HFF-Myc (cell line): Measurements from ENCODE around the gene SYT8.

Source experiments
- DNase-seq: peaks from one replicate; pipeline ENCODE4 v3.0.0-alpha.2; 2011; ENCODE audit warnings: low read depth; ENCODE audit errors: extremely low read depth
- H3K4me3 ChIP-seq: replicated peaks from 2 replicates; pipeline ENCODE4 v1.5.1; 2011; ENCODE audit warnings: low read depth, mild to moderate bottlenecking, control low read depth, low read length
- TF ChIP-seq, protein P1 (sequence below): IDR thresholded peaks from 2 replicates; pipeline ENCODE4 v1.5.1; 2012; ENCODE audit warnings: mild to moderate bottlenecking, low read depth, low read length, control low read depth; ENCODE audit errors: missing control alignments

Gene SYT8

DNA sequence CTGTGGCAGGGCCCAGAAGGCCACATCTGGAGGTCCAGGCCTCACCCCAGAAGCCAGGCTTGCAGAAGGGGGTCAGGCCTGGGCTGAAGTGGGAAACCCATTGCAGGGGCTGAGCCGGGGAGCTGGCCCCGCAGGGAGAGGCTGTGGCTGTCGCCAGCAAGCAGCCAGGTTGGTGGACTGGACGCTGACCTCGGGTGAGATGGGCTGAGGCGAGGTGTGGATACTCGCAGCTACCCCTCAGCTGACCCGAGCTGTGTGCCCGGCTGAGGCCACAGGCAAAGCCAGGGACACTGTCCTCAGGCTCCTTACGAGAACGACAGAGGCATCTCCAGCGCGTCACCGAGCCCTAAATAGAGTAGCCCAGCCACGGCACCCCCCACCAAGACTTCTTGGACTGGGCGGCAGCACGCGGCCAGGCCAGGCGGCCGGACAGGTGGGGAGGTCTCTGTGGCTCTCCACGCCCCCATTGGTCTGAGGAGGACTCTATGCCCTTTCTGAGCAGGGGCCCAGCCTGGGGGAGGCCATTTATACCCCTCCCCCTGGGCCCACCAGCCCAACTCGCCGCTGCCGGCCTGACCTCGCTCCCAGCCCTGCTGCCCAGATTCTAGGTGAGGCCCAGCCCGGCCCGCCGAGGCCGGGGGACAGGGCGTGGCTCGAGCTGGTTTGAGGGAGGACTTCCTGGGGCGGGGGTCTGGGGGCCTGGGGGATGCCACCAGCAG, 3.8 kb downstream of the SYT8 start, which contains the start of gene TNNI2:
Gene TNNI2, plus strand, starts transcription at position 556 of the 719 bp plus-strand sequence. CDS start 716 bp downstream, outside the sequence.
- no peak within 1 kb of the TSS for H3K4me3 ChIP-seq
- DNase-seq = no peak
- TF ChIP-seq, protein P1, sequence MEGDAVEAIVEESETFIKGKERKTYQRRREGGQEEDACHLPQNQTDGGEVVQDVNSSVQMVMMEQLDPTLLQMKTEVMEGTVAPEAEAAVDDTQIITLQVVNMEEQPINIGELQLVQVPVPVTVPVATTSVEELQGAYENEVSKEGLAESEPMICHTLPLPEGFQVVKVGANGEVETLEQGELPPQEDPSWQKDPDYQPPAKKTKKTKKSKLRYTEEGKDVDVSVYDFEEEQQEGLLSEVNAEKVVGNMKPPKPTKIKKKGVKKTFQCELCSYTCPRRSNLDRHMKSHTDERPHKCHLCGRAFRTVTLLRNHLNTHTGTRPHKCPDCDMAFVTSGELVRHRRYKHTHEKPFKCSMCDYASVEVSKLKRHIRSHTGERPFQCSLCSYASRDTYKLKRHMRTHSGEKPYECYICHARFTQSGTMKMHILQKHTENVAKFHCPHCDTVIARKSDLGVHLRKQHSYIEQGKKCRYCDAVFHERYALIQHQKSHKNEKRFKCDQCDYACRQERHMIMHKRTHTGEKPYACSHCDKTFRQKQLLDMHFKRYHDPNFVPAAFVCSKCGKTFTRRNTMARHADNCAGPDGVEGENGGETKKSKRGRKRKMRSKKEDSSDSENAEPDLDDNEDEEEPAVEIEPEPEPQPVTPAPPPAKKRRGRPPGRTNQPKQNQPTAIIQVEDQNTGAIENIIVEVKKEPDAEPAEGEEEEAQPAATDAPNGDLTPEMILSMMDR = no peak

DNA sequence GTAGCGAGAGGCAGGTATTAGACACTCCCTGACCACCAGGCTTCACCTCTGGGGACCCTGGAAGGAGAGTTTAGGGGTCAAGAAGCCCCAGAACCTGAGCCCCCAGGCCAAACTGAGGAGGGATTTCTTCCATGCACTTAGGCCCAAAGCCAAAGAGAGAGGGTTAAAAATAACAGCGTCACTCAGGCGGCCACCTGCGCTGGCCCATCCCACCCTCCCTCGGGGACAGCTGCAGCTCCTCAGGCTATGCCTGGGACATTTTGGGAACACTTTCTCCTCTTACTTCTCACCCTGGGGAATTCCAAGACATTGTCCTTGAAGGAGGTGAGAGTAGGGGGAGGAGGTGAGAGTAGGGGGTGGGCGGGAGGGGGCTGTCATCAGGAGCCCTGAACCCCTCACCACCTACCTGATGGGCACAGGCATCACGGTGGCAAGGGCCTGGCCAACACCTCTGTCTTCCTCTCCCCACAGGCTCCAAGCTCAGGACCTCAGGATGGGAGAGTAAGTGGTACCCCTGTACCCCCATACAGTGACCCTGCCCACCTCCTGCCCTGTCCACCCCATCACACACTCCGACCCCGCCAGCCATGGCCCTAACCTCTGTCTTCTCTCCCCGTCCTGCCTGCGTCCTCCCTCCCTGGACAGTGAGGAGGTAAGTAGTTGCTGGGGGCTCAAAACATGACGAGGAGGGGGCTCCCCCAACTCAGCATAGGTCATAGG, 4.6 kb downstream of the SYT8 start:
- DNase-seq = no peak
- no peak overlapping the region for H3K4me3 ChIP-seq
- TF ChIP-seq, protein P1 = no peak

DNA sequence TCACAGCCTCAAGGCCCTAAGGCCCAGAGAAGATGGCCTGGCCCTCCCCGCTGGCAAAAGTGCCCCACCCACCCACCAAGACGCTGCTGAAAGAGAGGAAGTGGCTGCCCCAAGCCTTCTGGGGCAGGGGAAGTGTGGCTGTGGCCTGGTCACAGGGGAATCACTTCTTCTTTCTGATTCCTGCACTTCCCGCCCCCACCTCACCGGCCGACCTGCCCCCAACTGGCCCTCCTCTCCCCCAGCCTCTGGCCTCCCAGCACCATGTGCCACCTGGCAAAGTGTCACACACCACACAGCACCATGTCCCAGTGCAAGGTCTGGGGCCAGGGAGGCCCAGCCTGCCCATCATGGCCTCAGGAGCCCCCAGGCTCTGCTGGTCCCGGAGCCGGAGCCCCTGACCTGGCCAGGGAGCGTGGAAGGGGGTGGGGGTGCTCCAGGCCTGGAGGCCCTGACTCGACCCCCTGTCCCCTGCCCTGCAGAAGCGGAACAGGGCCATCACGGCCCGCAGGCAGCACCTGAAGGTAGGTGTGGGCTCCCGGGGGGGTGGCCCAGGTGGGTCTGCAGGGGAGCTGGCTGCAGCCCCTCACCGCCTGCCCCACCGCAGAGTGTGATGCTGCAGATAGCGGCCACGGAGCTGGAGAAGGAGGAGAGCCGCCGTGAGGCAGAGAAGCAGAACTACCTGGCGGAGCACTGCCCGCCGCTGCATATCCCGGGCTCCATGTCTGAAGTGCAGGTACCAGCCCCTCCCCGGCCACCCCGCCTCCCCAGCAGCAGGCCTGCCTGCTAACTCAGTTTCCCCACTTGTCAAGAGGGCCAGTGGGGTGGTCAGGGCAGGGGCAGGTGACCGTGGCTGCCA, 5.4 kb downstream of the SYT8 start:
- H3K4me3 ChIP-seq = no peak overlapping the region
- no peak for DNase-seq
- TF ChIP-seq, protein P1 = no peak

DNA sequence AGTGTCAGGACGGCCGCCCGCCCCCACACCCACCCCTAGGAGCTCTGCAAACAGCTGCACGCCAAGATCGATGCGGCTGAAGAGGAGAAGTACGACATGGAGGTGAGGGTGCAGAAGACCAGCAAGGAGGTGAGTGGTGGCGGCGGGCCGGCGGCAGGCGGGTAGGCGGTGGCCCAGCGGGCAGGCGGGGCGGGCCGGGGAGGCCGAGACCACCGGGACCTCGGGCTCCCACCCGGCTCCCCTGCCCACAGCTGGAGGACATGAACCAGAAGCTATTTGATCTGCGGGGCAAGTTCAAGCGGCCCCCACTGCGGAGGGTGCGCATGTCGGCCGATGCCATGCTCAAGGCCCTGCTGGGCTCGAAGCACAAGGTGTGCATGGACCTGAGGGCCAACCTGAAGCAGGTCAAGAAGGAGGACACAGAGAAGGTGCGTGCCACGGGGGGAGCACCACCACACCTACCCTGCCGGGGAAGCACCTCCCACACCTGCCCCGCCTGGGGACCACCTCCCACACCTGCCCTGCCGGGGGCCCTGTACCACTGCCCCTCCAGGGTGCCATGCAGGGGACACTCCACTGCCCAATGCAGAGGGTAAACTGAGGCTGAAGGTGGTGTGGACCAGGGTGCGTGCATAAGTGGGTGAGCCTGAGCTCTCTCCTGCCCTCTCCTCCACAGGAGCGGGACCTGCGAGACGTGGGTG, 6.1 kb downstream of the SYT8 start:
- TF ChIP-seq, protein P1 = no peak
- no peak overlapping the region for H3K4me3 ChIP-seq
- DNase-seq = no peak

DNA sequence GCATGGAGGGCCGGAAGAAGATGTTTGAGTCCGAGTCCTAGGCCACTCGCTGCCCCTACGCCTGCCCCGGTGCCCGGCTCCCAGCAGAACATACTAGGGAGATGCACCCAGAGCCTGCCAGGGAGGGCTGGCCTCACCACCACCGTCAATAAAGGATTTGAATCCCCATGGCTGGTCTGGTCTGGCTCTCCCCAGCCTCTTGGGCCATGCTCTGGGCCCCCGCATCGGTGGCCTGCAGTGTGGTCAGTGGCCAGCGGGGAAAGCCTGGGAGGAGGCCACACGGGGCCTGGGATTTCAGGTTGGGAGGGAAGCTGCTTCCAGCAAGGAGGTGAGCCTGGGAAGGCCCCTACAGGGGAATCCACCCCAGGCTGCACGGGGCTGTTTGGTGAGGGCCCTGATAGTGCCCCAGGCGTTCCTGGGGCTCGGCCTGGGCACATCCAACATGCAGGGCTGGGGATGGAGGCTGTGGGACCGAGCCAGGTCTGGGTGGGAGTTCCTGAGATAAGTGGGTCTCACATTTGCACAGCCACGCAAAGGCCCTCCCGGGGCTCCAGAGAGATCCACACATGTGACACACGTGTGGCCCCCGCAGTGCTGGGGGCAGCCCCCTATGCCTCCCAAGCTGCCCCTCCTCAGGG, 6.8 kb downstream of the SYT8 start:
- TF ChIP-seq, protein P1 = no peak
- no peak overlapping the region for H3K4me3 ChIP-seq
- no peak for DNase-seq
